ENCODE data around the gene MYADML2. TPM values are rescaled to one million over a fixed set of nuclear protein-coding genes. Genes with fewer than 3 reads are reported as not detected.

The MYADML2 gene
- total and polyA plus RNA-seq, 2 of the 8 experiments (the other 6 are each of a cell fraction or from before 2014, with no cell fraction given) = 0.26 to 0.47 TPM

DNA sequence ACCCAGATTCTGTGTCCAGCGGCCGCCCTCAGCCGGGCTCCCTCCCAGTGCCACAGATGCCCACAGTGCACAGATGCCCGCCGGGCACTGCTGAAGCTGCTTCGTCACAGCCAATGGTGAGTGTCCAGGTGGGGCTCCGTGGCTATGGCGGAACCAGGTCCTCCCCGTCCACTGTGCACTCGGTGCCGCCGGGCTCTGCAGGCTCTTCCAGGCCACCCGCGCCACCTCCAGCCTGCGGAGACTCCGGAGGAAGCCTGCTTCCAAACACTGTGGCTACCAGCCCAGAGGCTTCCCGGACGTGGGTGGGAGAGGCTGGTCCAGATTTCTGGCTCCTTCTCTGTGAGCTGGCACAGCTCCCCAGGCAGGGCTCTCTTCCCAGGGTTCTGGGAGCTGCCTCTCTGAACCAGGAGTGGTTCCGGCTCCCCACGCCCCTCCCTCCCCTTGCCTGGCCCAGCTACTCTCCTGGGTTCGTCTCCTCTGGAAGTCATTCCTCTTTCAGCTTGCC lies 7.1 kb downstream of the MYADML2 start (continued):
- TF ChIP-seq SP2 (IDR thresholded peaks at IDR 0.05; ENCODE audit: low read length) (no peak), USF2 (IDR thresholded peaks at IDR 0.05; ENCODE audit: low read length) (no peak)
